SK-N-MC (cell line): ENCODE data around the gene KBTBD8.

Experiments used
- DNase-seq: peaks from one replicate; pipeline ENCODE4 v3.0.0-alpha.2; 2011; ENCODE audit warnings: low read depth, low spot score
- H3K27ac ChIP-seq: fragments of 200-600 bp; sonication (generic); 2 replicates; pipeline ENCODE4 v1.5.1; 2016; ENCODE audit warnings: mixed run types
- H3K36me3 ChIP-seq: fragments of 200-600 bp; sonication (generic); 2 replicates; pipeline ENCODE4 v1.6.1; 2017; ENCODE audit warnings: antibody characterized with exemption, low read length, mixed read lengths; ENCODE audit not compliant: insufficient read depth
- H3K4me3 ChIP-seq: fragments of 200-600 bp; sonication (generic); 2 replicates; pipeline ENCODE4 v1.5.1; 2016
- H3K9ac ChIP-seq: fragments of 200-600 bp; sonication (generic); 2 replicates; pipeline ENCODE4 v1.8.0; 2017; ENCODE audit warnings: mixed run types, mixed read lengths; ENCODE audit not compliant: insufficient read length
- H3K9me3 ChIP-seq: fragments of 200-600 bp; sonication (generic); 2 replicates; pipeline ENCODE4 v1.6.1; 2017; ENCODE audit warnings: low read depth, mild to moderate bottlenecking, antibody characterized with exemption, low read length, moderate library complexity, mixed read lengths
- EZH2 ChIP-seq: fragments of 200-600 bp; sonication (generic); IDR thresholded peaks from one replicate; pipeline ENCODE4 v1.6.1; 2017; ENCODE audit warnings: antibody characterized with exemption
- FOXP2 ChIP-seq: optimal IDR thresholded peaks from 2 replicates; pipeline ENCODE3; 2011; ENCODE audit warnings: mild to moderate bottlenecking, moderate library complexity; ENCODE audit not compliant: insufficient read depth; ENCODE audit errors: extremely low read length, control extremely low read depth
- POLR2AphosphoS5 ChIP-seq: IDR thresholded peaks from 2 replicates; pipeline ENCODE4 v1.6.1; 2012; ENCODE audit warnings: mild to moderate bottlenecking, low read depth, low read length, borderline replicate concordance

The KBTBD8 gene, protein sequence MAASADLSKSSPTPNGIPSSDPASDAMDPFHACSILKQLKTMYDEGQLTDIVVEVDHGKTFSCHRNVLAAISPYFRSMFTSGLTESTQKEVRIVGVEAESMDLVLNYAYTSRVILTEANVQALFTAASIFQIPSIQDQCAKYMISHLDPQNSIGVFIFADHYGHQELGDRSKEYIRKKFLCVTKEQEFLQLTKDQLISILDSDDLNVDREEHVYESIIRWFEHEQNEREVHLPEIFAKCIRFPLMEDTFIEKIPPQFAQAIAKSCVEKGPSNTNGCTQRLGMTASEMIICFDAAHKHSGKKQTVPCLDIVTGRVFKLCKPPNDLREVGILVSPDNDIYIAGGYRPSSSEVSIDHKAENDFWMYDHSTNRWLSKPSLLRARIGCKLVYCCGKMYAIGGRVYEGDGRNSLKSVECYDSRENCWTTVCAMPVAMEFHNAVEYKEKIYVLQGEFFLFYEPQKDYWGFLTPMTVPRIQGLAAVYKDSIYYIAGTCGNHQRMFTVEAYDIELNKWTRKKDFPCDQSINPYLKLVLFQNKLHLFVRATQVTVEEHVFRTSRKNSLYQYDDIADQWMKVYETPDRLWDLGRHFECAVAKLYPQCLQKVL

DNA sequence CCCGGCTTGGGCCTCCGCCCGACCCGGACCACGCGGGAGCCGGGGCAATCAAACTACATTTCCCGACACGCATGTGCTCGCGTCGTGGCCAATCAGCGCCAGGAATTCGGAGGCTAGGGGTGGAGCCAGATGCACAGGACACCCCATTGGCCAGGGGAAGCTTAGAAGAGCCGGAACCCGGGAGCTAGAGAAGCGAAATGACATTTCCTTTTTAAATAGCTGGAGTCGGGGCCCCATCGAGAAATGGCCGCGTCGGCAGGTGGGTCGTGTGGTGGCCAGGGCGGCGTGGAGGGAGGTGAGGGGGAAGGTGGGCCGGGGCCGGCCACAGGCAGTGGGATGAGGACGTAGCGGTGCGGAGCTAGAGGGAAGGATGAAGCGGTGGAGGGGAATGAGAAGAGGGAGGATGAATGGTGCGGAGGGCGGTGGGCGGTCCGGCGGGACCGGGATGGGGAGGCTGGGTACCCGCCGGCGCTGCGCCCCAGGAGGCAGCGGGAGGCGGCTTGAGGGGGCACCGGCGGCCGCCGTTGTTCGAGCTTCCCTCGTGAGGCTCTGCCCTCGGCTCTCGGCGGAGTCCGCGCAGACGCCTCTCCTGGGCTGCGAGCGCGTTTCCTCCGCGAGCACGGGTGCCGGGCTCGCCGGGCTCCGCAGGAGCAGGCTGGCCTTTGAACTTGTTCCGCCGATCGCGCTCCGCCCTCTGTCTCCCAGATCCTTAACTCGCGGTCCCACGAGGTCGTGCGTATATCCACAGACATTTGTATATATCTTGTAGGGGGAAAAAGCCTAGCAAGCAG is at the start of gene KBTBD8:
Gene KBTBD8 (plus strand): TSS at position 195 of the 791 bp plus-strand sequence. CDS start 49 bp downstream, at position 244.
- peak within 1 kb of the TSS; percentile 83 for H3K4me3 ChIP-seq
- no peaks in the 10 kb centered on the region for H3K9me3 ChIP-seq
- no peak for TF ChIP-seq EZH2
- TF ChIP-seq POLR2AphosphoS5: peak; percentile 53; the same call in 1 of the 2 replicates
- no peak within 1 kb of the TSS for H3K27ac ChIP-seq
- H3K36me3 ChIP-seq: no peaks in the 10 kb centered on the region
- DNase-seq: peak; percentile 75
- H3K9ac ChIP-seq: peak within 1 kb of the TSS; percentile 45

DNA sequence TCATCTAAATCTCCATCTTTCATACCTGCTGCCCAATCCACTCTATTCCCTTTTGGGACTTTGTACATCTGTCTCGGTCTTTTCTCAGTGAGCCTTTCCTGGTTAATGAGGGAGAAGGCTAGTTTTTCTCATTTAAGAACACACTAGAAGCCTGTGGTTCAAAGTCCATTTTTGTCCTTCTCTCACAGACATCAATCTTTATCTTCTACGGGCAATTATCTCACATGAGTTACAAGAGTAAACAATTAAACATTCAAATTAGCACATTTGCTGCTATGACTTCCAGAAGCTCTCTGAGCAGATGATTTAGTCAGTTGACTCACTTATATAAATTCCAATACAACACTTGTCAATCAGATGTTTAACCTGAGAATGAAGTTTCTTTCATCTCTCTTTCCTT is 49.3 kb upstream of the KBTBD8 start:
- no peaks in the 10 kb centered on the region for H3K9me3 ChIP-seq
- TF ChIP-seq FOXP2: no peak
- TF ChIP-seq EZH2: no peak
- no peak for TF ChIP-seq POLR2AphosphoS5
- H3K9ac ChIP-seq: no peak overlapping the region
- no peak overlapping the region for H3K4me3 ChIP-seq
- no peak for DNase-seq
- H3K27ac ChIP-seq: no peak overlapping the region
- no peaks in the 10 kb centered on the region for H3K36me3 ChIP-seq

DNA sequence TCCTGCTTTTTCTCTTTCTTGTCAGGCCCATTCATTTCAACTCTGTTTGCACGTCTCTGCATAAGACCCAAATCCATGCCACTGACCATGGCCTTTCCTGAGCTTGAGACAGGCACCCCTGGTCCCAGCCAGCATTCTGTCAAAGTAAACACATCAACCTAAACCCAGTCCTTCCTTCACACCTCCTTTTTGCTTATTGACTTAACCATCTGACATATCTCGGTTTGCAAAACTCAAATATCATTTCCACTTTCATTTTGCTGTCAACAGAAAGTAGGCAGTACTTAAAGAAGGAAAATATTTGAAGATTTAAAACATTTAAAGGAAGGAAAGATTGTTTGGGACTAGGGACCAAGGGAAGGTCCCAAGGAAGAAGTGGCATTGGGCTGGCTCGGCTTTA is 48.2 kb upstream of the KBTBD8 start:
- TF ChIP-seq FOXP2 (no peak), EZH2 (no peak), POLR2AphosphoS5 (no peak)
- no peak for DNase-seq
- no peak overlapping the region for H3K4me3 ChIP-seq
- H3K27ac ChIP-seq: no peak overlapping the region
- no peak overlapping the region for H3K9ac ChIP-seq
- H3K9me3 ChIP-seq: no peaks in the 10 kb centered on the region
- H3K36me3 ChIP-seq: no peaks in the 10 kb centered on the region

DNA sequence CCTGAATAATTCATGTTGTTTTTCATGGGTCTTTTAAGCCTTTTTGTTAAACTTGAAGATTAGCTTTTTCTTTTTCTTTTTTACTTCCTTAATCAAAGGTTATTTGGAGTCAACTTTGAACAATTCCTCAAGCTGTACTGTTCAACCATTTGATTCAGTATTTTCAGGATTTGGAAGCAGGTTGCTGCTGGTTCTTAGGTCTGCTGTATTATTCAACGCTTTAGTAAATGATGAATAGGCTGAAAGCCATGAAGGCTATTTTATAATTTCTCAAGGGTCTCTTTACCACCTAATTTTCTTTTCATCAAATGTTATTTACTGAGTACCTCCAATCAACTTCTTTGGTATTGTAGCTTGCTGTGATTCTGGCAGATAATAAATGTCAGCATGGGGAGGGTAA is 45.8 kb upstream of the KBTBD8 start:
- DNase-seq: no peak
- no peak overlapping the region for H3K27ac ChIP-seq
- H3K9me3 ChIP-seq: no peaks in the 10 kb centered on the region
- no peak for TF ChIP-seq POLR2AphosphoS5
- no peak for TF ChIP-seq EZH2
- TF ChIP-seq FOXP2: no peak
- H3K9ac ChIP-seq: no peak overlapping the region
- H3K4me3 ChIP-seq: no peak overlapping the region
- H3K36me3 ChIP-seq: no peaks in the 10 kb centered on the region

DNA sequence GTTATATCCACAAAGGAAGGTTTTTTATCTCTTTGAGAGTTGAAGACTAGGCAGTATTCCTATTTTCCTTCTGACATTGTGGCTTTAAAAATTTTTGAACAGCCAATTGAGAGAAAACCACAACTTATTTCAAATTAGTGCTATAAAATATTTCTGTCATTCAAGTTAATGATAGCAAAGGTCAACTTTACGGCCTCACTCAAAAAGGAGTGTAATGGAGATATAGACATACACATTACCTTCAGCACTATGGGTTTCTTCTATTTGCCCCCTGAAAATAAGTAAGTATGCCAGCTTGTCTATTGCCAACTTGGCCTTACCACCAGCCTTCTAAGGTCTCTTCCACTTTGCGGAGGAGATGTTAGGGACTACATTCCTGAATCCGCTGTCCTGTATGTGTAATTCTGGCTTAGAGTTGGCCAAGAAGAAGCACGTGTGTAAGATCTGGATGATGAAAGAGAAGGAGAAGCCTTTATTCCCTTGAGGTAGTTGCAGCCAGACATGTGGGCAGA is 44.1 kb upstream of the KBTBD8 start:
- Histone ChIP-seq H3K27ac (no peak overlapping the region), H3K36me3 (no peaks in the 10 kb centered on the region), H3K9ac (no peak overlapping the region), H3K9me3 (no peaks in the 10 kb centered on the region), H3K4me3 (no peak overlapping the region)
- DNase-seq: no peak
- no peak for TF ChIP-seq POLR2AphosphoS5
- no peak for TF ChIP-seq FOXP2
- TF ChIP-seq EZH2: no peak

DNA sequence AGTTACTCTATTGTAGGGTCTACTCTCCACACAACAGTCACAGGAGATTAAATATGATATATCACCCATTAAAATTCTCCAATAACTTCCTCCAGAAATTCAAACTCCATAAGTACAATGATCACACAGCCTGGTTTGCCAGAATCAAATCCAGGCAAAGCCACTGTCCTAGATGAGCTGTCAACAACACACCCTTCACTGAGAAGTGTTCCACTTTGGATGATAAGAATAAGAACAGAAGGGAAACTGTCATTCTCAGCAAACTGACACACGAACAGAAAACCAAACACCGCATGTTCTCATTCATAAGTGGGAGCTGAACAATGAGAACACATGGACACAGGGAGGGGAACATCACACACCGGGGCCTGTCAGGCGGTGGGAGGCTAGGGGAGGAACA is 41.4 kb upstream of the KBTBD8 start:
- Histone ChIP-seq H3K9me3 (no peaks in the 10 kb centered on the region), H3K27ac (no peak overlapping the region), H3K36me3 (no peaks in the 10 kb centered on the region), H3K4me3 (no peak overlapping the region), H3K9ac (no peak overlapping the region)
- DNase-seq: no peak
- TF ChIP-seq POLR2AphosphoS5 (no peak), FOXP2 (no peak), EZH2 (no peak)

DNA sequence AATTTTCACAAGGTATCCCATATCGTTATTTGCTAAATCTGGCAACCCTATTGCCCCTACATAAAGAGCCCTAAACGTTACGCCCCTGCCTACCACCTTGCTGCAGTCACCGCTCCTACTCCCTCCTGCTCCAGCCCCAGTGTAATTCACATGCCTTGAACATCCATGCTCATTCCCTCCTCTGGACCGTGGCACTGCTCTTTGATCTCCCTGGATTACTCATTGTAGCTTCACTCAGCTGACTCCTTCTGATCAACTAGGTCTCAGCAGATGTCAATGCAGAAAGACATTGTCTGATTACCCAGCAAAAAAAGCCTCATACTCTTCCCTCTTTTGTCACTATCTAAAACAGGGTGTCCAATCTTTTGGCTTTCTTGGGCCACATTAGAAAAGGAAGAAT is 40.7 kb upstream of the KBTBD8 start:
- Histone ChIP-seq H3K36me3 (no peaks in the 10 kb centered on the region), H3K27ac (no peak overlapping the region), H3K9ac (no peak overlapping the region), H3K9me3 (no peaks in the 10 kb centered on the region), H3K4me3 (no peak overlapping the region)
- no peak for TF ChIP-seq FOXP2
- TF ChIP-seq EZH2: no peak
- no peak for TF ChIP-seq POLR2AphosphoS5
- no peak for DNase-seq

DNA sequence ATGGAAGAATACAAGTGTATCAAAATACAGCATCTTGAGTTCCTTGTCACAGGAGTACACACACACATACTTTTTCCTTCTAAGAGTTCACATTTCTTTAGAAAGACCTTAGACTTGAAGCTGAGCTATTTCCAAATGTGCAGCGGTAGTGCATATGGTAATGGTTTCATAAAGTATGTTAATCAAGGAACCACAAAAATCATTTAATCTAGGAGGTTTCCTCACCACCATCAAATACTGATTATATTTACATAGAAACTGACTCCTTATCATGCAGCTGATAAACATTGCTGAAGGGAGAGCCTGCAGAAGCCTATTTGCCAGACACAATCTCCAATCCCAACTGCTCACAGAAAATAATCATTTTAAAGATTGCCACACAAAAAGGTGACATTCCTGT is 40.0 kb upstream of the KBTBD8 start:
- Histone ChIP-seq H3K27ac (no peak overlapping the region), H3K9ac (no peak overlapping the region), H3K36me3 (no peaks in the 10 kb centered on the region), H3K4me3 (no peak overlapping the region), H3K9me3 (no peaks in the 10 kb centered on the region)
- TF ChIP-seq FOXP2 (no peak), POLR2AphosphoS5 (no peak), EZH2 (no peak)
- no peak for DNase-seq
